ENCODE data around the gene OR9I1. TPM values are rescaled to one million over a fixed set of nuclear protein-coding genes. Genes with fewer than 3 reads are reported as not detected.

Gene OR9I1
- polyA plus RNA-seq, 1 of the 3 experiments (the other 2 are of a cell fraction), result not detected

GRCh38 chr11:58067685-58068084 is 57.6 kb downstream of the OR9I1 start:
- no peak for DNase-seq
- Histone ChIP-seq H3K79me2 (ENCODE audit: insufficient read depth) (no peaks in the 10 kb centered on the region), H3K9me3 (no peaks in the 10 kb centered on the region), H3K4me1 (ENCODE audit: control insufficient read depth in 1 of 2, insufficient read depth in 2 of 2, low read depth in 1 of 2, low read length in 1 of 2) (no peaks in the 10 kb centered on the region), H3K27ac (ENCODE audit: low read depth in 2 of 2, low read length in 1 of 2) (no peak overlapping the region), H2AFZ (ENCODE audit: low read depth) (no peak overlapping the region), H4K20me1 (ENCODE audit: insufficient read depth) (no peaks in the 10 kb centered on the region), H3K9me2 (no peaks in the 10 kb centered on the region), H3K27me3 (ENCODE audit: insufficient read depth) (peaks cover 14% of the 10 kb centered on the region; the same call in 1 of the 2 replicates), H3K9ac (no peak overlapping the region), H3K4me2 (no peak overlapping the region), H3K4me3 (ENCODE audit: low read depth in 2 of 2, low read length in 1 of 2) (no peak overlapping the region), H3F3A (replicated peaks; ENCODE audit: insufficient read depth) (no peaks in the 10 kb centered on the region), H3K36me3 (replicated peaks in 1 of 2; ENCODE audit: control insufficient read depth in 1 of 2, insufficient read depth in 2 of 2, low read length in 1 of 2) (no peaks in the 10 kb centered on the region)
- ChIA-PET POLR2A (no interaction called here), CTCF (no interaction called here)
- WGBS (ENCODE audit: low lambda C conversion rate), result 8% methylated on average over 4 of the region's 5 CpGs
- TF ChIP-seq POLR2AphosphoS5 (IDR thresholded peaks at IDR 0.05; ENCODE audit: low read depth, low read length), result no peak
- TF ChIP-seq TEAD4 (IDR thresholded peaks at IDR 0.05; ENCODE audit: borderline replicate concordance, insufficient read depth), result no peak

Other genes with a start within 250 kb of the OR9I1 start
- not detected in 2 replicates for gene OR9Q1, start 101.6 kb downstream of the OR9I1 start, polyA plus RNA-seq (2012; rRNA removed)
- gene OR6Q1, start 94.6 kb downstream of the OR9I1 start, polyA plus RNA-seq (2012; rRNA removed), result not detected in 2 replicates
- gene OR9Q2, start 63.5 kb upstream of the OR9I1 start, polyA plus RNA-seq (2012; rRNA removed), result not detected in 2 replicates
- gene OR1S2, start 78.6 kb upstream of the OR9I1 start, polyA plus RNA-seq (2012; rRNA removed), result not detected in 2 replicates
- gene OR1S1, start 87.2 kb upstream of the OR9I1 start, polyA plus RNA-seq (2012; rRNA removed), result not detected in 2 replicates
- gene OR10Q1, start 103.4 kb upstream of the OR9I1 start, polyA plus RNA-seq (2012; rRNA removed), result not detected in 2 replicates
- gene OR10W1, start 142.7 kb upstream of the OR9I1 start, polyA plus RNA-seq (2012; rRNA removed), result not detected in 2 replicates
- gene OR5B17, start 233.5 kb upstream of the OR9I1 start, polyA plus RNA-seq (2012; rRNA removed), result not detected in 2 replicates